NCI-H748 (cell line): ENCODE measurements around the gene SHH.

Source experiments
- DNase-seq: peaks from one replicate; lab custom pipeline; 2025; ENCODE audit not compliant: unreplicated experiment; lab: John Stamatoyannopoulos, UW

SHH gene

GRCh38 chr7:155807789-155808548 lies 4.3 kb downstream of the SHH start:
- no peak for DNase-seq

GRCh38 chr7:155807065-155807671 lies 5.1 kb downstream of the SHH start:
- DNase-seq = no peak

- no peak for DNase-seq
Observed at GRCh38 chr7:155806096-155806871, 6.0 kb downstream of the SHH start.

GRCh38 chr7:155805826-155806095 lies 6.5 kb downstream of the SHH start:
- DNase-seq = no peak

- no peak for DNase-seq
Observed at GRCh38 chr7:155804897-155805825, 7.1 kb downstream of the SHH start.

GRCh38 chr7:155804431-155804831 lies 7.8 kb downstream of the SHH start:
- peak; percentile 24 for DNase-seq

- no peak for DNase-seq
Observed at GRCh38 chr7:155803418-155804376, 8.6 kb downstream of the SHH start.

- DNase-seq = no peak
Observed at GRCh38 chr7:155802906-155803417, 9.3 kb downstream of the SHH start.

GRCh38 chr7:155802291-155802690 lies 10.0 kb downstream of the SHH start:
- DNase-seq = no peak

- DNase-seq = no peak
Observed at GRCh38 chr7:155800741-155801267, 11.5 kb downstream of the SHH start.

GRCh38 chr7:155800301-155800700 lies 12.0 kb downstream of the SHH start:
- no peak for DNase-seq

- no peak for DNase-seq
Observed at GRCh38 chr7:155799514-155799913, 12.7 kb downstream of the SHH start.

- DNase-seq = peak; percentile 91
Observed at GRCh38 chr7:155798673-155799439, 13.4 kb downstream of the SHH start.

- no peak for DNase-seq
Observed at GRCh38 chr7:155797262-155798250, 14.7 kb downstream of the SHH start.

GRCh38 chr7:155796381-155797261 lies 15.6 kb downstream of the SHH start:
- DNase-seq = peak; percentile 52

- no peak for DNase-seq
Observed at GRCh38 chr7:155795951-155796350, 16.3 kb downstream of the SHH start.

- no peak for DNase-seq
Observed at GRCh38 chr7:155795401-155795800, 16.9 kb downstream of the SHH start.
